Measurements from ENCODE around the gene RNF144A. TPM values are rescaled to one million over a fixed set of nuclear protein-coding genes. Genes with fewer than 3 reads are reported as not detected.
"Not testable (repeated sequence)": the region's sequence is repeated elsewhere in the genome, so short reads cannot be mapped to it uniquely, and the experiment has no call there.

RNF144A gene
- total and polyA plus RNA-seq, 2 donors: 4.3 to 28.5 TPM

DNA sequence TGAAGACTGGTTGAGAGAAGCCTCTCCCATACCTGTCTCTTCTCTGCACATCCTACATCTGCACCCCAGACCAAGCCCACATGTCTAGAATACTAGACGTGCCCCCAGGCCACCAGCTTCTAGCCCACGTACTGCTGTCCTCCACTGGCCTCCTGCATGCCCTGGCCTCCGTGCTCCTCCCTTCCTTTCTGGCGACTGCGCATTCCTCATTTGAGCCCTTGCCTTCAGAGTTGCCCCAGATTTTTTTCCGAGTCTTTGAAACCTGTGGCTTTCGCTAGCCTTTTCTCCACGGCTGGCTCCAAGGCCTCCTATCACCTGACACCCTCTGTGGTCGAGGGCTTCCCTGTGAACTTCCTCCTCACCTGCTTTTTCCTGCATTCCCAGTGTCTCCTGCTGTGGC, 11.2 kb downstream of the RNF144A start:
- WGBS: 90% methylated on average over 9 of the region's 9 CpGs
- Histone ChIP-seq H3K27ac (ENCODE audit: low read depth) (no peak overlapping the region), H3K4me3 (ENCODE audit: low read depth, low read length) (no peak overlapping the region), H3K4me1 (ENCODE audit: insufficient read depth) (no peaks in the 10 kb centered on the region), H3K36me3 (ENCODE audit: insufficient read depth) (no peaks in the 10 kb centered on the region)
- DNase-seq (ENCODE audit: extremely low spot score): no peak

DNA sequence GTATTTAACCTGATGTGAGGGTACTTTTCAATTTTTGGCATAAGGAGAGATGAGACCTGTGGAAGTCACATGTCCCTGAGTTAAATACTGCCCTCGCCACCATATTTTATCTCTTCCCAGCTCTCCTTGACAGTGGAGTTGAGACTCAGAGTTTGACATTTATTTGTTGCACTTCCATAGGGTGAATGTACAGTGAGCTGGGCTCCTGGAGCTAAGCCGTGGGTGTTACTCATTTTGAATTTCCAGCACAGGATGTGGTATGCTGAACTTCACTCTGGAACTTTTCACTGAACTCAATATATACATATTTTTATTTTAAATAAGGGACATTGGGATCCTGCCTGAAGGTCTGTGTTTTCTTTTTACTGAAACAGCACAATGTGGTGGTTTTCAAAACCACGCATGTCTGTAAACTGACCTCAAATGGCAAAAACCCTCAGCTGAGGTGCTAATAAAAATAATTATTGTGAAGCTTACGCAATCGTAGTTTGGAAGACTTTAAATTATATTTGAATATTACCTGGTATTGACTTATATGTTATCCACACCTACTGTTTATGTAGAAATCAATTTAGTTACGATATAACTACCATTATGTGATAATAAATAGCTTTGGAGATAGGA, 12.1 kb downstream of the RNF144A start:
- H3K4me3 ChIP-seq (ENCODE audit: low read depth, low read length): no peak overlapping the region
- no peak overlapping the region for H3K27ac ChIP-seq (ENCODE audit: low read depth)
- WGBS: 90% methylated on average over 6 of the region's 6 CpGs
- H3K4me1 ChIP-seq (ENCODE audit: insufficient read depth): no peaks in the 10 kb centered on the region
- no peaks in the 10 kb centered on the region for H3K36me3 ChIP-seq (ENCODE audit: insufficient read depth)
- DNase-seq (ENCODE audit: extremely low spot score): no peak

DNA sequence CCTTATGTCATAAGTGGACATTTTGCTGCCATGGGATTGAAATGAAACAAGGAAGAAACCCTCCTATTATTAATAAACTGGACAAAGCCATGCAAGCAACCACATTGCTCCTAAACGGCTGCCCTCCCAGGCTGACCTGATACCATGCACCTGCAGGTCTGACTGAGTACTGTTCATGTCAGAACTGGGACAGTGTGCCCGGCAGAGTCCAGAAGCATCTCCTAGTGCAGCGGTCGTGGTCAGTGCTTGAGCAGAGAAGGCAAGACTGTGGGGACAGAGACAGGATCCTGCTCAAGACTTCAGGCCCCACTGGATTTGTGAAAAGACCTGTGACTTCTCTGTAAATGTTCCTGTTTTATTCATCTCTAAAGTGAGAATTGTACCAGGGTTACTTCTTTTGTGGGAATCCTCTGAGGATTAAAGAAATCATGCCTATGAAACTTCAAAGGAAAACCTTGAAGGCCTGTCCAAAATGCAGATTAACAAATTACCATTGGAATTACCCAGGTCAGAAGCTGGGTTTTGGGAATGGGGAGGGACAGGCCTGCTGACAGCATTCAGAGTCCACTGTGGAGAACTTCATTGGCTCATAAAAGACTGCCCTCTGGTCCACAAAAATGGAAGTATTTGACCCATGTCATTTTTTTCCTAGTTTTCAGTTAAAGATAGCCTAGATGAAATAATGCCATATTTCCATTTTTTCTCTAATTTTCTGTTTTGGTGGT, 13.9 kb downstream of the RNF144A start:
- 79% methylated on average over 4 of the region's 4 CpGs for WGBS
- Histone ChIP-seq H3K4me1 (ENCODE audit: insufficient read depth) (no peaks in the 10 kb centered on the region), H3K36me3 (ENCODE audit: insufficient read depth) (no peaks in the 10 kb centered on the region), H3K4me3 (ENCODE audit: low read depth, low read length) (no peak overlapping the region), H3K27ac (ENCODE audit: low read depth) (no peak overlapping the region)
- no peak for DNase-seq (ENCODE audit: extremely low spot score)

DNA sequence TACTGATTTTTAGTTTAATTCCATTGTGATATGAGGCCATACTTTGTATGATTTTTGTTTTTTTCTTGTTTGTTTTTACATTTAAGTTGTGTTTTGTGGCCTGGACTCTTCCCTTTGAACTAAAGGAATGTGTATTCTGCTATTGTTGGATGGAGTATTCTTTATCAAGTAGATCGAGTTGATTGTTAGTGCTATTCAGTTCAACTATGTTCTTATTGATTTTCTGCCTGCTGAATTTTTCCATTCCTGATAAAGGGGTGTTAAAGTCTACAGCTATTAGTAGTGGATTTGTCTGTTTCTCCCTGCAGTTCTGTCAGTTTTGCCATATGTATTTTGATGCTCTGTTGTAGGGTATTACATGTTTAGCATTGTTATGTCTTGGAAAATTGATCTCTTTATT, 14.5 kb downstream of the RNF144A start:
- Histone ChIP-seq H3K4me1 (ENCODE audit: insufficient read depth) (no peaks in the 10 kb centered on the region), H3K36me3 (ENCODE audit: insufficient read depth) (no peaks in the 10 kb centered on the region), H3K27ac (ENCODE audit: low read depth) (no peak overlapping the region), H3K4me3 (ENCODE audit: low read depth, low read length) (no peak overlapping the region)
- 84% methylated on average over 1 of the region's 1 CpG for WGBS
- no peak for DNase-seq (ENCODE audit: extremely low spot score)

DNA sequence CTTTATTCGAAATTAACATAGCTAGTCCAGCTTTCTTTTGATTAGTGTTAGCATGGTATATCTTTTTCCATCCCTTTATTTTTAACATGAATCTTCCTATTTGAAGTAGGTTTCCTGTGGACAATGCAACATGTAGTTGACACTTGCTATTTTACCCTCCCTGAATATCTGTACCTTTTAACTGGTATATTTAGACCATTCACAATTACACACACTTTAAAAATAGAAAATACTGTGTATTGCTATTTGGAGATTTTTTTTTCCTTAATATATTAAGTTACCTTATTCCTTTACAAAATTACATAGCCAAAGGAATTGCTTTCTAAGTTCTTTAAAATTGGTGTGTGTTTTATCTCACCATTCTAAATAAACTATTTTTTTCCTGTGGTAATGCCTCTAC, 15.0 kb downstream of the RNF144A start:
- DNase-seq (ENCODE audit: extremely low spot score): no peak
- Histone ChIP-seq H3K27ac (ENCODE audit: low read depth) (no peak overlapping the region), H3K4me3 (ENCODE audit: low read depth, low read length) (no peak overlapping the region), H3K36me3 (ENCODE audit: insufficient read depth) (no peaks in the 10 kb centered on the region), H3K4me1 (ENCODE audit: insufficient read depth) (no peaks in the 10 kb centered on the region)
- WGBS: 96% methylated on average over 1 of the region's 1 CpG

- Histone ChIP-seq H3K4me3 (ENCODE audit: low read depth, low read length) (no peak overlapping the region), H3K4me1 (ENCODE audit: insufficient read depth) (no peaks in the 10 kb centered on the region), H3K36me3 (ENCODE audit: insufficient read depth) (no peaks in the 10 kb centered on the region), H3K27ac (ENCODE audit: low read depth) (no peak overlapping the region)
- WGBS: 92% methylated on average over 7 of the region's 7 CpGs
- no peak for DNase-seq (ENCODE audit: extremely low spot score)
Measured at GRCh38 chr2:6932828-6933227, 15.6 kb downstream of the RNF144A start.

- Histone ChIP-seq H3K27ac (ENCODE audit: low read depth) (no peak overlapping the region), H3K36me3 (ENCODE audit: insufficient read depth) (no peaks in the 10 kb centered on the region), H3K4me1 (ENCODE audit: insufficient read depth) (no peaks in the 10 kb centered on the region), H3K4me3 (ENCODE audit: low read depth, low read length) (no peak overlapping the region)
- 82% methylated on average over 3 of the region's 3 CpGs for WGBS
- no peak for DNase-seq (ENCODE audit: extremely low spot score)
Measured at GRCh38 chr2:6933911-6934310, 16.7 kb downstream of the RNF144A start.

- H3K4me1 ChIP-seq (ENCODE audit: insufficient read depth): no peaks in the 10 kb centered on the region
- DNase-seq (ENCODE audit: extremely low spot score): no peak
- no peak overlapping the region for H3K27ac ChIP-seq (ENCODE audit: low read depth)
- WGBS: 95% methylated on average over 1 of the region's 1 CpG
- no peak overlapping the region for H3K4me3 ChIP-seq (ENCODE audit: low read depth, low read length)
- no peaks in the 10 kb centered on the region for H3K36me3 ChIP-seq (ENCODE audit: insufficient read depth)
Measured at GRCh38 chr2:6934345-6934744, 17.1 kb downstream of the RNF144A start.

DNA sequence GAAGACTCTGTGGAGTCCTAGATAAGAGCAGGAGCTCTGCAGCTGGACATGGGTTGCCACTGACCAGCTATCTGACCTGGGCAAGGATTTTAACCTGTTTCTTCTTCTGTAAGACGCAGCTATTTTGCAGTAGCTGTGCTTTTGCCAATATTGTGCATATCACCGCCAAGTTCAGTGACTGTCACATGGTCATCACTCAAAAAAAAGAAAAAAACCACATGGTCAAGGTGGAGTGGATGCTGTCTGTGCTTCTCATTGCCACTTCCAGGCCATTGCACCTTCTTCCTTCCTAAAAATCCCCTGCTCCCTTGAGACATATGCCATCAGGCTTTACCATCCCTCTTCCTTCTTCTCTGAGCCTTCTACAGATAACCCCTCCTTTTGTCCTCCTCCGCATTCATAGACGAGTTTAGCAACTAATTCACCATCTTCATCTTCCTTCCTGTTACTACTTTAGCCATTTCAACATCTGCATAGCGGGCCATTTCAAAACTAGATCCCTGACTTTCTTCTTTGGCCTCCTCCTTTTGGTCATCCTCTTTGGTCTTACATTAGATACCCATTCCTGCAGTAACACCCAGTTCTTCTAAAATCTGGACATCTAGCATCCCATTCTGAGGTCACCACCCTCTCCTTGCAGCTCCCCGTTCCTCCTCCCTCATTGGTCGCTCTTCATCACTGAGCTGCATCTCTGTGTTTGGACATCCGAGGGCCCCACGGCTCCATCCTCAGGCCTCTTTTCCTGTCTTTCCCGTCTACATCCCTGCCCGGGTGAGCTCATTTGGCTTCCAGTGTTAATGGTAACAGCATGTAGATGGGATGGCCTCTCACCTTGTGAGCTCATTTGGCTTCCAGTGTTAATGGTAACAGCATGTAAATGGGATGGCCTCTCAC, 17.8 kb downstream of the RNF144A start:
- Histone ChIP-seq H3K27ac (ENCODE audit: low read depth) (no peak overlapping the region), H3K4me3 (ENCODE audit: low read depth, low read length) (no peak overlapping the region), H3K4me1 (ENCODE audit: insufficient read depth) (no peaks in the 10 kb centered on the region), H3K36me3 (ENCODE audit: insufficient read depth) (no peaks in the 10 kb centered on the region)
- no peak for DNase-seq (ENCODE audit: extremely low spot score)
- WGBS: 91% methylated on average over 11 of the region's 11 CpGs

DNA sequence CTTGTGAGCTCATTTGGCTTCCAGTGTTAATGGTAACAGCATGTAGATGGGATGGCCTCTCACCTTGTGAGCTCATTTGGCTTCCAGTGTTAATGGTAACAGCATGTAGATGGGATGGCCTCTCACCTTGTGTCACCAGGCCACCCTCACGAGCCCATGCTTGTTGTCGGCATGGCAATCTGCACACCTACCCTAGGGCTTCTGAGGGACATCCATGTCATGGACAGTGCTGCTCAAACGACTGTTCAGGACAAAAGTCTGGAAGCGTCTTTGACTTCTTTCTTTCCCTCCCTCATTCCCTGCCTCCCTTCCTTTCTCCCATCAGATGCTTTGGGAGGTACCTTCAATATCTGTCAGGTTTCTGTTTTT, 18.4 kb downstream of the RNF144A start:
- H3K4me3 ChIP-seq (ENCODE audit: low read depth, low read length); DNase-seq (ENCODE audit: extremely low spot score); H3K4me1 ChIP-seq (ENCODE audit: insufficient read depth); H3K27ac ChIP-seq (ENCODE audit: low read depth); H3K36me3 ChIP-seq (ENCODE audit: insufficient read depth): not testable (repeated sequence)
- 86% methylated on average over 4 of the region's 4 CpGs for WGBS

- Histone ChIP-seq H3K36me3 (ENCODE audit: insufficient read depth) (no peaks in the 10 kb centered on the region), H3K4me1 (ENCODE audit: insufficient read depth) (no peaks in the 10 kb centered on the region), H3K27ac (ENCODE audit: low read depth) (no peak overlapping the region), H3K4me3 (ENCODE audit: low read depth, low read length) (no peak overlapping the region)
- WGBS: over 99% methylated on average over 2 of the region's 2 CpGs
- DNase-seq (ENCODE audit: extremely low spot score): no peak
Measured at GRCh38 chr2:6937157-6937556, 19.9 kb downstream of the RNF144A start.

- Histone ChIP-seq H3K4me1 (ENCODE audit: insufficient read depth) (no peaks in the 10 kb centered on the region), H3K27ac (ENCODE audit: low read depth) (no peak overlapping the region), H3K36me3 (ENCODE audit: insufficient read depth) (no peaks in the 10 kb centered on the region), H3K4me3 (ENCODE audit: low read depth, low read length) (no peak overlapping the region)
- no peak for DNase-seq (ENCODE audit: extremely low spot score)
- 83% methylated on average over 4 of the region's 4 CpGs for WGBS
Measured at GRCh38 chr2:6937582-6937981, 20.4 kb downstream of the RNF144A start.

- DNase-seq (ENCODE audit: extremely low spot score): no peak
- 89% methylated on average over 2 of the region's 2 CpGs for WGBS
- Histone ChIP-seq H3K27ac (ENCODE audit: low read depth) (no peak overlapping the region), H3K4me3 (ENCODE audit: low read depth, low read length) (no peak overlapping the region), H3K36me3 (ENCODE audit: insufficient read depth) (no peaks in the 10 kb centered on the region), H3K4me1 (ENCODE audit: insufficient read depth) (no peaks in the 10 kb centered on the region)
Measured at GRCh38 chr2:6939071-6939470, 21.9 kb downstream of the RNF144A start.

DNA sequence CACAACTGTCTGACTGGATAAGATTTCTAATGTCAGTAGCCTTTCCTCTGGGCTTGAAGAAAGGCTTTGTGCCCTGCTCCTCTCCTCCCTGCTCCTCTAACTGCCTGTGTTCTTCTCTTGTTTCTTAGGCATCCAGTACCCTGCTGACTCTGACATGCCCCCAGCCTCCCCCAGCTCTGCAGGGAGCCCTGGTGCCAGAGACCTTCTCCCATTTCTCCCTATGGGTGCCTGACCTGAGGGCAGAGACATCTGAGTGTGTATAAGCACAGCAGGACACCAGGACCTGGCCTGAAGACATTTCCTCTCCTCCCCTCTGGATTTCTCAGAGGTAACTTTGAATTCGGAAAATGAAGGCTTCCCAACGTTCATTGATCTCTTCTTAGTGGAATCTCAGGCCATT, 23.6 kb downstream of the RNF144A start:
- WGBS: 93% methylated on average over 2 of the region's 2 CpGs
- Histone ChIP-seq H3K4me1 (ENCODE audit: insufficient read depth) (no peaks in the 10 kb centered on the region), H3K36me3 (ENCODE audit: insufficient read depth) (no peaks in the 10 kb centered on the region), H3K27ac (ENCODE audit: low read depth) (no peak overlapping the region), H3K4me3 (ENCODE audit: low read depth, low read length) (no peak overlapping the region)
- DNase-seq (ENCODE audit: extremely low spot score): no peak
